IPS-20b (cell line): ENCODE measurements around the gene MARCHF11.

Source experiments
- H3K27ac ChIP-seq: one replicate; pipeline ENCODE4 v1.5.1; 2013; ENCODE audit warnings: low read length
- H3K27me3 ChIP-seq: 2 replicates; pipeline ENCODE4 v1.6.1; 2013; ENCODE audit warnings: mild to moderate bottlenecking, low read length, inconsistent platforms; ENCODE audit not compliant: insufficient read depth
- H3K36me3 ChIP-seq: 2 replicates; pipeline ENCODE4 v1.6.1; 2013; ENCODE audit warnings: low read depth, mild to moderate bottlenecking, inconsistent platforms, low read length, moderate library complexity; ENCODE audit not compliant: insufficient read depth
- H3K4me1 ChIP-seq: 2 replicates; pipeline ENCODE4 v1.6.1; 2013; ENCODE audit warnings: mild to moderate bottlenecking, control low read depth, inconsistent platforms, low read length, moderate library complexity; ENCODE audit not compliant: insufficient read depth
- H3K4me3 ChIP-seq: 2 replicates; pipeline ENCODE4 v1.5.1; 2013; ENCODE audit warnings: mild to moderate bottlenecking, low read length, inconsistent platforms
- H3K9ac ChIP-seq: 2 replicates; pipeline ENCODE4 v1.6.1; 2013; ENCODE audit warnings: low read depth, mild to moderate bottlenecking, inconsistent platforms, low read length, moderate library complexity
- H3K9me3 ChIP-seq: 2 replicates; pipeline ENCODE4 v1.6.1; 2013; ENCODE audit warnings: mild to moderate bottlenecking, low read depth, low read length, inconsistent platforms; ENCODE audit not compliant: insufficient read depth

The MARCHF11 gene

GRCh38 chr5:16081376-16081955 is 98.1 kb downstream of the MARCHF11 start:
- no peaks in the 10 kb centered on the region for H3K27me3 ChIP-seq
- H3K9me3 ChIP-seq = no peaks in the 10 kb centered on the region
- H3K4me1 ChIP-seq = no peaks in the 10 kb centered on the region; the same call in 1 of the 2 replicates
- H3K36me3 ChIP-seq = no peaks in the 10 kb centered on the region
- H3K27ac ChIP-seq = no peak overlapping the region
- H3K4me3 ChIP-seq = no peak overlapping the region
- no peak overlapping the region for H3K9ac ChIP-seq

- no peaks in the 10 kb centered on the region for H3K36me3 ChIP-seq
- no peaks in the 10 kb centered on the region for H3K9me3 ChIP-seq
- H3K4me1 ChIP-seq = no peaks in the 10 kb centered on the region
- no peaks in the 10 kb centered on the region for H3K27me3 ChIP-seq
- H3K9ac ChIP-seq = no peak overlapping the region
- H3K27ac ChIP-seq = no peak overlapping the region
- H3K4me3 ChIP-seq = no peak overlapping the region
Observed at GRCh38 chr5:16076657-16077056, 102.9 kb downstream of the MARCHF11 start.

GRCh38 chr5:16074358-16074757 is 105.2 kb downstream of the MARCHF11 start:
- Histone ChIP-seq H3K4me3 (no peak overlapping the region), H3K4me1 (no peaks in the 10 kb centered on the region), H3K27me3 (no peaks in the 10 kb centered on the region), H3K9me3 (no peaks in the 10 kb centered on the region), H3K9ac (no peak overlapping the region), H3K36me3 (no peaks in the 10 kb centered on the region), H3K27ac (no peak overlapping the region)

GRCh38 chr5:16072616-16073015 is 107.0 kb downstream of the MARCHF11 start:
- Histone ChIP-seq H3K27ac (no peak overlapping the region), H3K27me3 (no peaks in the 10 kb centered on the region), H3K9me3 (no peaks in the 10 kb centered on the region), H3K9ac (no peak overlapping the region), H3K36me3 (no peaks in the 10 kb centered on the region), H3K4me3 (no peak overlapping the region), H3K4me1 (no peaks in the 10 kb centered on the region)

GRCh38 chr5:16067415-16067814 is 112.2 kb downstream of the MARCHF11 start:
- H3K9me3 ChIP-seq = no peaks in the 10 kb centered on the region
- H3K9ac ChIP-seq = no peak overlapping the region
- H3K4me3 ChIP-seq = no peak overlapping the region
- H3K27ac ChIP-seq = no peak overlapping the region
- no peaks in the 10 kb centered on the region for H3K27me3 ChIP-seq
- no peaks in the 10 kb centered on the region for H3K4me1 ChIP-seq
- no peaks in the 10 kb centered on the region for H3K36me3 ChIP-seq

- no peaks in the 10 kb centered on the region for H3K27me3 ChIP-seq
- no peak overlapping the region for H3K27ac ChIP-seq
- no peaks in the 10 kb centered on the region for H3K9me3 ChIP-seq
- no peak overlapping the region for H3K9ac ChIP-seq
- H3K4me1 ChIP-seq = no peaks in the 10 kb centered on the region
- no peak overlapping the region for H3K4me3 ChIP-seq
- no peaks in the 10 kb centered on the region for H3K36me3 ChIP-seq
Observed at GRCh38 chr5:16066810-16067209, 112.8 kb downstream of the MARCHF11 start.

GRCh38 chr5:16066320-16066719 is 113.3 kb downstream of the MARCHF11 start:
- no peak overlapping the region for H3K9ac ChIP-seq
- H3K27ac ChIP-seq = no peak overlapping the region
- no peaks in the 10 kb centered on the region for H3K4me1 ChIP-seq
- H3K27me3 ChIP-seq = no peaks in the 10 kb centered on the region
- H3K9me3 ChIP-seq = no peaks in the 10 kb centered on the region
- no peaks in the 10 kb centered on the region for H3K36me3 ChIP-seq
- H3K4me3 ChIP-seq = no peak overlapping the region

- H3K27me3 ChIP-seq = no peaks in the 10 kb centered on the region
- no peaks in the 10 kb centered on the region for H3K36me3 ChIP-seq
Observed at GRCh38 chr5:16065831-16066230, 113.8 kb downstream of the MARCHF11 start.

GRCh38 chr5:16064135-16064893 is 115.3 kb downstream of the MARCHF11 start:
- Histone ChIP-seq H3K9ac (no peak overlapping the region), H3K4me3 (no peak overlapping the region), H3K27me3 (no peaks in the 10 kb centered on the region), H3K9me3 (no peaks in the 10 kb centered on the region), H3K27ac (no peak overlapping the region), H3K36me3 (no peaks in the 10 kb centered on the region), H3K4me1 (no peaks in the 10 kb centered on the region)

More at GRCh38 chr5:16065831-16066230, 113.8 kb downstream of the MARCHF11 start:
- H3K9ac ChIP-seq = no peak overlapping the region
- H3K9me3 ChIP-seq = no peaks in the 10 kb centered on the region
- H3K4me1 ChIP-seq = no peaks in the 10 kb centered on the region
- no peak overlapping the region for H3K4me3 ChIP-seq
- H3K27ac ChIP-seq = no peak overlapping the region

GRCh38 chr5:16061163-16061562 is 118.4 kb downstream of the MARCHF11 start:
- no peaks in the 10 kb centered on the region for H3K4me1 ChIP-seq
- H3K27me3 ChIP-seq = no peaks in the 10 kb centered on the region
- no peaks in the 10 kb centered on the region for H3K9me3 ChIP-seq
- H3K27ac ChIP-seq = no peak overlapping the region
- H3K4me3 ChIP-seq = no peak overlapping the region
- H3K36me3 ChIP-seq = no peaks in the 10 kb centered on the region
- no peak overlapping the region for H3K9ac ChIP-seq

- Histone ChIP-seq H3K9me3 (no peaks in the 10 kb centered on the region), H3K4me3 (no peak overlapping the region)
Observed at GRCh38 chr5:16057277-16057676, 122.3 kb downstream of the MARCHF11 start.

GRCh38 chr5:16051246-16051755 is 128.3 kb downstream of the MARCHF11 start:
- H3K9me3 ChIP-seq = no peaks in the 10 kb centered on the region
- no peaks in the 10 kb centered on the region for H3K4me1 ChIP-seq

More at GRCh38 chr5:16057277-16057676, 122.3 kb downstream of the MARCHF11 start:
- H3K4me1 ChIP-seq = no peaks in the 10 kb centered on the region
- H3K27me3 ChIP-seq = no peaks in the 10 kb centered on the region
- H3K36me3 ChIP-seq = no peaks in the 10 kb centered on the region
- H3K9ac ChIP-seq = no peak overlapping the region
- H3K27ac ChIP-seq = no peak overlapping the region

More at GRCh38 chr5:16051246-16051755, 128.3 kb downstream of the MARCHF11 start:
- no peak overlapping the region for H3K9ac ChIP-seq
- H3K27ac ChIP-seq = no peak overlapping the region
- H3K36me3 ChIP-seq = no peaks in the 10 kb centered on the region
- no peak overlapping the region for H3K4me3 ChIP-seq
- H3K27me3 ChIP-seq = no peaks in the 10 kb centered on the region
